Colon (tissue), 2 donors: ENCODE data around the gene SIPA1L2.
"Not testable (repeated sequence)": the region's sequence is repeated elsewhere in the genome, so short reads cannot be mapped to it uniquely, and the experiment has no call there.

ENCODE experiments used
- FAIRE-seq: peaks from 2 replicates; lab custom pipeline; 2012; peaks lifted over from hg19 to GRCh38; lab: Jason Lieb, UNC
- donor health status: control.
- donor health status: control.

Gene SIPA1L2

GRCh38 chr1:232615306-232615800, 14.6 kb downstream of the SIPA1L2 start:
- FAIRE-seq: no peak

DNA sequence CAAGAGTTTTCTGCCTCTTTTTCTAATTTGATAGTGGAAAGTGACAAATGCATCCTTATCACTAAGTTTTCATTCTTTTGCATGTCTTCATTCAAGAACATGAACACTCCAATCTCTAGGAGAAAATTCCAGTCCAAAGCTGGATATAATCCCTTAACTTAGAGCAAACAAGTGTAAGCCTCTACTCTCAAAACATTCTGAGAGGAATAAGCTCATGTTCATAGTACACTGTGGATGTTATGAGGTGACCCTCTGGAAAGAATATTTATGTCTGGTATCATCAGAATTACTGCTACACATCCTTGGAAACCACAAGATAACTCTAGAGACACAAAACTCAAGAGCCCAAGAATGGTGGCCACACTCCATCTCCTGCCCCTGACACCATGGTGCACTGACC, 15.1 kb downstream of the SIPA1L2 start:
- FAIRE-seq: no peak

- no peak for FAIRE-seq
Observed at GRCh38 chr1:232613752-232614381, 16.1 kb downstream of the SIPA1L2 start.

DNA sequence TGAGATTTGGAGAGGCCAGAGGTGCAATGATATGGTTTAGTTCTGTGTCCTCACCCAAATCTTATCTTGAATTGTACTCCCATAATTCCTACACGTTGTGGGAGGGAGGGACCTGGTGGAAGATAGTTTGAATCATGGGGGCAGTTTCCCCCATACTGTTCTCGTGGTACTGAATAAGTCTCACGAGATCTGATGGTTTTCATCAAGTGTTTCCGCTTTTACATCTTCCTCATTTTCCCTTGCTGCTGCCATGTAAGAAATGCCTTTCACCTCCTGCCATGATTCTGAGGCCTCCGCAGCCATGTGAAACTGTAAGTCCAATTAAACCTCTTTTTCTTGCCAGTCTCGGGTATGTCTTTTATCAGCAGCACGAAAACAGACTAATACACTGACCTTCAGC, 17.1 kb downstream of the SIPA1L2 start:
- FAIRE-seq: not testable (repeated sequence)

- no peak for FAIRE-seq
Observed at GRCh38 chr1:232611834-232612233, 18.1 kb downstream of the SIPA1L2 start.

GRCh38 chr1:232610902-232611745, 18.8 kb downstream of the SIPA1L2 start:
- FAIRE-seq: not testable (repeated sequence)

- FAIRE-seq: no peak
Observed at GRCh38 chr1:232610192-232610901, 19.6 kb downstream of the SIPA1L2 start.

DNA sequence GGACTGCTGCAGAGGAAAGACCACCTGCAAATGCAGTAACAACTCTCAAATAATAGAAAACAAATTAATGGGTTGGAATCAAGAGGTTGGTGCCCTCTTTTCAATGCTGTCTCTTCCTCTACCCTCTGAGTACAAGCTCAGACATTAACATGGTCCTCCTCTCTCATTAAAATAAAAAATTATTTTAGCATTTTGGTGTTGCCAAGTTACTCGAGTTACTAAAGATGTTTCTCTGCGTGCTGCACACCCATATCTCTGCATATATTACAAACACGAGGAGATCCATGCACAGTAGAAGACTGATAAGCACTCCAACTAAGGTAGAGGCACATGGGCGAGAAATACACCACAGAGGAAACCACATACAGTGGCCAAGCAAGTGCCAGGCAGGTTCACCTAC, 21.5 kb downstream of the SIPA1L2 start:
- FAIRE-seq: no peak

GRCh38 chr1:232602622-232603021, 27.3 kb downstream of the SIPA1L2 start:
- no peak for FAIRE-seq

DNA sequence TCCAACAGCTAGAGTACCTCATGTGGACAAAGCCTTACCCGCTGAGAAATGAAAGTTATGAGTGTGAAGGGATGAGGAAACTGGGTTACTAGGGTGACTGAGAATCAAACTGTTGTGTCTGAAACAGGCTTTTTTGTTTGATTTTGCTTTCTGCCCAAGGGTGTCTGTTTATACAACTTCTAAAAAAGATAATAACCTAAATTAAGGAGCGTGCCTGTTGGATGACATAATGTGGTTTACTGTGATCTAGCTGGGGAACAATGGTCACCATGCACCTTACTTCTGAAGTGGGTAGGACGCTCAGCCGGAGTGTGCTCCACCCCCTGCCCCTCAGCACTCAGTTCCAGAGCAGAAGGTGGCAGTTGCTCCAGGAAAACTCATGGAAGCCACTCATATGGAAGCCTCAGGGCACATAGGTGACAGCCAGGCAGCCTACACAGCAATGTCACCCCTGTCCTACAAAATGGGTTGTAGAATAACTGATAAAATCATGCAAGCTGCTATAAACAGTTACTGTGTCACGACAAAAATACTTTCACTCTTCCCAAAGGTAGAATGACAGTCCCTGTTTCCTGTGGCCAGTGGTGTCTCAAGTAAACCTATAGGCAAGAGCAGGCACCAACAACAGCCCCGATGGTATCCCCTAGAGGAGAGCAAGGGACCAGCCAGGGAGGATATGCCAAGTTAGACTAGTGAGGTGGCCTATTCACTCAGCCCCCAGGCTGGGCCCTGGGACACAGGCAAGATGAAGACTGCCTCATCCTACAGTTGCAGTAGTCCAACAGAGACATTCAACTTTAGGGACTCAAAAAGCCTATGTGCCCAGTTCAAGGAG, 29.3 kb downstream of the SIPA1L2 start:
- FAIRE-seq: no peak

DNA sequence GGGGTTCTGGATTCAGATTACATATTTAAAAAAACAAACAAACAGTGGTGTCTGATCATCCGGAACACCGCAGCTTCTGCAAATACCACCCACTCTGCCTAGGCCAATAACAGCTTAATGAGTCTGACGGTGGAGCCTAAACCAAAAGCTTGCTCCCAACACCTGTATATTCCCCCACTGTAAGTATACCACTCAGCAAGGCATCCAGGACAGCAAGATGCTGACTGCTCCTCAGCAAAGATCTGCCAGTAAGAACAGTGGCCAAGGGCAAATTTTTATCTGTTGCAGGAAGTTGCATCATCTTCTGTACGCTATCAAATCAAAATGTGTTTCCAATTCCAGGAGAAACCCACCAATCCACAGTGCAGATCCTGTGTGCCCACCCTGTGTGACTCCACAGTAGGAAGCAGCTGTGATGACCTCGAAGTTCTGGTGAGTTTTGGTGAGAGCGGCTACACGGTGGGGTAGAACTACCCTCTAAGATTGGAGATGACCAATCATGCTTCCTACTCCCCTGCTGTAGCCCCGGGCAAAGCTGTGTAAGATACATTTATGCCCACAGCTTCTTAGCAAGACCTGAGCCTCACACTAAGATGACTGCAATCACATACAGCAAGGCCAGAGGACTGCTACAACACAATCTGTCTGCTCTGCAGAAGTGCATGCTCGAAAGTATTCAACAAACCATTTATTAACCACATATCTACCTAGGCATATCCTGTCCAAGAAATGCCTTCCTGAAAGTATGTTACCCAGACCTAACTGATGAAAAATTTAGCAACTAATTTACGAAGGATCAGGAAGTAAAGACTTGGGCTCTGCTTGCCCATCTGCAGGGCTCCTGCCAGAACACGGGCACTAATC, 30.5 kb downstream of the SIPA1L2 start:
- no peak for FAIRE-seq

- no peak for FAIRE-seq
Observed at GRCh38 chr1:232598837-232599177, 31.1 kb downstream of the SIPA1L2 start.

GRCh38 chr1:232598133-232598532, 31.8 kb downstream of the SIPA1L2 start:
- no peak for FAIRE-seq

DNA sequence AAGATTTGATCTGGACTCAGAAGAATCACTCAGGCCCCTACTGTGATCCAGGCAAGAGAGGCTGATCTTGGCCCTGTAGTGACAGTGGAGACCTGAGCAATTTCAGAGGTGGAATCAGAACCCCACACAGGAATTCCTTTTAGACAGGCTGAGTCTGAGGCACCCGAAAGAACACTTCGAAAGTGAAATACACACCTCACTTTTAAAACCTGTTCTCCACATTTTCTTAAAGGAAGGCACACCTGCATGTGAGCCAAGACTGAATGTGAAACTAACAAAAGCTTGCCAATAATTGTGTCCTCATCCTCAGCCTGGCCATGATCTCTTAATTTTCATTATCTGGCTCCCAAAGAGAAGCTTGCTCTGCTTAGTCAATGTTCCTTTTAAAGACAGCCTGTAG, 32.2 kb downstream of the SIPA1L2 start:
- no peak for FAIRE-seq

DNA sequence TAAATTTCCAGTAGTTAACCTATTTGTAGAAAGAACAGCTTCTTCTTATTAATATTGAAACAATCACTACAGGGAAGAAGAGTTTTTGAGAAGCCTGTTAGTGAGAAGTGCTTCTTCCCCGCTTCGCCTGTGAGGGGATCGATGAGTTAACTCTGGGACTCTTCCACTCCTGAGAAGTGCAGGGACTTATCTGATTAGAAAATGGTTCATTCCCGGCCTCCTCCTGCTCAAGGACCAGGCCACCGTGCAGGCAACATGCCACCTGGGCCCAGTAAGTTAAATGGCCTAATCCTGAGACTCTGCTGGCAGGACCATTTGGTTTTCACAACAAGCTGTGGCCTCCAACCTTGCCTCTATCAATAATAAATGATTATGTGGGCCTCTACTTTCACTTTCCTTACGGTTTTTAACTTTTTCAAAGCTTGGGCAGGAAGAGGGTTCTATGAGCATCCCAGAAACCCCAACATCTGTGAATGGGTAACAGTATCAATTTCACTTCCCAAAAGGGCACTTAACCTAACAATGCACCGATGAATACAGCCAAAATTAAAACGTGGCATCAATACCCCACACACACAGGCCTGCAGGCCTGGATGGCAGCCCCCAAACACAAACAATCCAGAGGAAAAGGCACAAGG, 33.1 kb downstream of the SIPA1L2 start:
- FAIRE-seq: no peak

GRCh38 chr1:232594768-232595698, 34.9 kb downstream of the SIPA1L2 start:
- no peak for FAIRE-seq

DNA sequence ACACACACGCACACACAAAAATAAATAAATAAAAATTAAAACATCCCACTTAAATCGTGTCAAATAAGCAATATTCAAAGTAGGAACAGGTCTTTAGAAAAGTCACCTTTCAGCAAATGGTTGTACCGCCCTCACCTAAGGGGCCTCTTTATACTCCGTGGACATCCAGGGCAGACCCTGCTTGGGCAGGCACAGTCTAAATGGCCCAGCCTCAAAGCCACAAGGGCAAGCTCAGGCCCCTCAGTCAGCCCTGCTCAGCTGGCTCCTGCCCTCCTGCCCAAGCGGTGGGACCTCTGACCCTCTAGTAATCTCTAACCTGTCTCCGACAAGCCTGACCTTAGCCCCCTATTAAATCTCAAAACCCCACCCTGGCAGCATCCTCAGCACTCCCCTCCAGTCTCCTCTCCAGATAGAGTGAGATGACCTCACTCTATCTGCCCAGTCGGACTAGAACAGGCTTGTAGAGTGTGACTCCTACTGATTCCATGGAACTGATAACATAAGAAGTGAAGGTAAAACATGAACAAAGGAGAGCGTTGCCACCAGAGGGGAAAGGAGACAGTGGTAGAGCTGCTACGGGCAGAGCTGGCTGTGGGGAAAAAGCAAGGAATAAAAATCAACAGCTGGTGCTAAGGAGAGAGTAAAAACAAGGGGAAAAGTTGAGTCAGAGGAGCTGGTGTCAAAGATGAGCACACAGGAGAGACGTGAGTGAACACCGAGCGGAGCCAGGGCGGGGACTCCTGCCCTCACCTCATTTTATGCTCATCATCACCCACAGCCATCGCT, 36.0 kb downstream of the SIPA1L2 start:
- no peak for FAIRE-seq

- no peak for FAIRE-seq
Observed at GRCh38 chr1:232591344-232591743, 38.6 kb downstream of the SIPA1L2 start.

GRCh38 chr1:232590744-232591082, 39.2 kb downstream of the SIPA1L2 start:
- FAIRE-seq: no peak
